Calu3 (cell line): ENCODE data around the gene KRT36. TPM values are rescaled to one million over a fixed set of nuclear protein-coding genes. Genes with fewer than 3 reads are reported as not detected.

ENCODE experiments used
- BruUV-seq: library from RNA; stranded (reverse); fragments of 400-500 nt; replicated peaks from 2 replicates; lab custom pipeline; 2021; lab: Mats Ljungman, UMichigan
- CTCF ChIA-PET: fragments of 300-600 bp; sonication (Branson Sonifier 250); formaldehyde crosslinking; loops from one replicate; lab custom pipeline; 2022; ENCODE audit warnings: antibody characterized with exemption; lab: Charles Lee
- DNase-seq: peaks from one replicate; pipeline ENCODE4 v3.0.0; 2022
- H3K27ac Mint-ChIP-seq: one replicate; pipeline ENCODE4 v1.8.0; 2022; ENCODE audit warnings: mixed read lengths; ENCODE audit not compliant: unreplicated experiment
- H3K27me3 Mint-ChIP-seq: one replicate; pipeline ENCODE4 v1.8.0; 2022; ENCODE audit warnings: mixed read lengths; ENCODE audit not compliant: unreplicated experiment
- H3K36me3 Mint-ChIP-seq: one replicate; pipeline ENCODE4 v1.8.0; 2022; ENCODE audit warnings: mild to moderate bottlenecking, moderate library complexity, mixed read lengths; ENCODE audit not compliant: insufficient read depth, unreplicated experiment
- H3K4me1 Mint-ChIP-seq: one replicate; pipeline ENCODE4 v1.8.0; 2022; ENCODE audit warnings: mild to moderate bottlenecking, low read depth, mixed read lengths; ENCODE audit not compliant: unreplicated experiment
- H3K4me3 Mint-ChIP-seq: one replicate; pipeline ENCODE4 v1.8.0; 2022; ENCODE audit warnings: mild to moderate bottlenecking, low read depth, moderate library complexity, mixed read lengths; ENCODE audit not compliant: unreplicated experiment
- H3K9me3 Mint-ChIP-seq: one replicate; pipeline ENCODE4 v1.8.0; 2022; ENCODE audit warnings: low read depth, mixed read lengths; ENCODE audit not compliant: unreplicated experiment
- CTCF ChIP-seq: fragments of 200-600 bp; IDR thresholded peaks from one replicate; pipeline ENCODE4 v1.8.0; 2022; ENCODE audit warnings: antibody characterized with exemption; ENCODE audit not compliant: unreplicated experiment
- intact Hi-C: fragments of 100-400 bp; cut with micrococcal nuclease; formaldehyde crosslinking; loops from one replicate; pipeline ENCODE4 v1.10.0; 2022; ENCODE audit not compliant: unreplicated experiment
- total RNA-seq: library from RNA; stranded (reverse); gene quantifications from 2 replicates; pipeline ENCODE4 v1.2.3, GENCODE V29; 2022

KRT36 gene
- total RNA-seq, 1 experiment from 2014 or later, result not detected

GRCh38 chr17:41533613-41534012, 43.9 kb upstream of the KRT36 start:
- Mint-ChIP-seq H3K9me3 (no peaks in the 10 kb centered on the region), H3K4me1 (peaks cover 88% of the 10 kb centered on the region), H3K27me3 (no peaks in the 10 kb centered on the region), H3K36me3 (peaks cover 26% of the 10 kb centered on the region), H3K4me3 (no peak overlapping the region), H3K27ac (peak overlapping the region; percentile 58)
- DNase-seq, result no peak
- intact Hi-C loops, result no loop called here
- TF ChIP-seq CTCF, result no peak
- no TSS peak for BruUV-seq
- CTCF ChIA-PET, result interaction anchor here (0.6 to 19.2 kb wide), 4 partner anchors 14 to 129 kb away, joined by 3 to 471 read pairs (median 5); no protein-coding TSS in a partner anchor

GRCh38 chr17:41532947-41533570, 43.3 kb upstream of the KRT36 start:
- Mint-ChIP-seq H3K27me3 (no peaks in the 10 kb centered on the region), H3K4me3 (no peak overlapping the region), H3K4me1 (peaks cover 88% of the 10 kb centered on the region), H3K9me3 (no peaks in the 10 kb centered on the region), H3K36me3 (peaks cover 31% of the 10 kb centered on the region), H3K27ac (peak overlapping the region; percentile 58)
- CTCF ChIA-PET, result interaction anchor here (0.6 to 19.2 kb wide), 6 partner anchors 8 to 130 kb away, joined by 3 to 471 read pairs (median 5); no protein-coding TSS in a partner anchor
- intact Hi-C loops, result no loop called here
- no peak for TF ChIP-seq CTCF
- no peak for DNase-seq
- BruUV-seq, result no TSS peak

DNA sequence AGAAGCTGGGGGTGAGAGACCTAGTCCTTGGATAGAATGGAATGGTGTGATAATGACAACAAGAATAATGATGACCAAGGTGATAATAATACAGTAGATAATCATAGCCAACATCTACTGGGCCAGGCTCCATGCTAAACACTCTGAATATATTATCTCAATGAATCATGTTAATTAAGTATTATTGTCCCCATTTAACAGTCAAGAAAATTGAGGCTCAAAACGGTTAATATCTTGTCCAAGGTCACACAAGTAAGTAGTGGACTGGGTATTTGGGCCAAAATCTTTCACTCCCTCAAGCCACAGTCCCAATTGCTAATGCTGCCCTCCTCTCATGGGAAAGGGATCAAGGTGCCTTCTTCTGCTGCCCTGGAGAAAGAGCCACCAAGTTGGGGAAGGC, 42.3 kb upstream of the KRT36 start:
- CTCF ChIA-PET, result interaction anchor here (1.4 to 19.2 kb wide), 4 partner anchors 9 to 135 kb away, joined by 4 to 471 read pairs (median 6); no protein-coding TSS in a partner anchor
- Mint-ChIP-seq H3K27me3 (no peaks in the 10 kb centered on the region), H3K9me3 (no peaks in the 10 kb centered on the region), H3K36me3 (peaks cover 42% of the 10 kb centered on the region), H3K27ac (peak overlapping the region; percentile 58), H3K4me3 (no peak overlapping the region), H3K4me1 (peaks cover 79% of the 10 kb centered on the region)
- no TSS peak for BruUV-seq
- intact Hi-C loops, result loop anchor here (2.0 kb wide), 1 partner anchor 17 kb away; no protein-coding TSS in a partner anchor
- no peak for DNase-seq
- TF ChIP-seq CTCF, result no peak

DNA sequence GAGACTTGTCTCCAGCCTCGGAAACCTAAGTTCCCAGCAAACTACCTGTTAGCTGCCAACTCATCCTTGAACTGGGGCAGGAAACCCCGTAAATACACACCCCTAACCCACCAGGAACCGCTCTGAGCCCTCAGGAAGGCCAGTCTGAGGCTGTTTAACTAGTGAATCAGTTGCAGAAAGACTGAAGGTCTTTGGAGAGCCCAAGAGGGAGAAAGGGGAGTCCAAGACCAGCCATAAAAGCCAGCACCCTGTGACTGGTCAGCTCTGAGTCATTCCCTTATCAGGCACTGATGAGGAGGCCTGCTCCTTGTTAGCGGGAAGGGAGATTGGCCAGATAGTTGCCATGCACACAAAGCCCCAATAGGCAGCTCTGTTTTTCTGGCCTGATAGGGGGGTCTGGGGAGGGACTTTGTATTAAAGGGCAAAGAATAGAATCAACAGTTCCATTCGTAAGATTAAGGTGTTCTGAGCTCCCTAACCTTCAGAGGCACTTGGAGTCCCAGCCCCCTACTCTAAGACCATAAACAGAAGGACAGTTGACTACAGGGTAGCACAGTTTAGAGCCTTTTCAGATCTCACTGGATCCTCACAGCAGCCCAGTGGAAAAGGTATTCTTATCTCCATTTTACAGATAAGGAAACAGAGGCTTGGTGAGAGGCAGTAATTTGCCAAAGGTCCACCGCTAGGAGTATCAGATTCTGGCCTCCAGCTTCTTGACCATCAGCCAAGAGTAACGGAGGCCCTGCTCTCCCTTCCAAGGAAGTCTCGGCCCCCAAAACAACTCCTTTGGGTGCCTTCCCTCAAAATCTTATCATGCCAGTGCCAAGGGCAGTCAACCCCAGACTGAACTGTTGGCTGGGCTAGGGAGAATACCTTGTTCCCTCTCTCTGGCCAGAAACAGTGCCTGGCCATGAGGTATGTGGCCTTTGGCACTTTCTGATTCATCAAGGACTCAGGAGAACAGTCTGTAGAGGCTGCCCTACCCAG, 40.6 kb upstream of the KRT36 start:
- H3K27me3 Mint-ChIP-seq, result no peaks in the 10 kb centered on the region
- CTCF ChIA-PET, result interaction anchor here (0.6 to 19.2 kb wide), 15 partner anchors 8 to 398 kb away, joined by 3 to 471 read pairs (median 4); partner anchors contain the start of gene KRT15
- intact Hi-C loops, result loop anchor here (2.0 kb wide), 1 partner anchor 18 kb away; no protein-coding TSS in a partner anchor
- TF ChIP-seq CTCF, result no peak
- BruUV-seq, result TSS peak; percentile 27
- no peaks in the 10 kb centered on the region for H3K9me3 Mint-ChIP-seq
- H3K4me1 Mint-ChIP-seq, result peaks cover 62% of the 10 kb centered on the region
- H3K27ac Mint-ChIP-seq, result peak overlapping the region; percentile 99
- peak; percentile 93 for DNase-seq
- H3K36me3 Mint-ChIP-seq, result peaks cover 58% of the 10 kb centered on the region
- peak overlapping the region; percentile 95 for H3K4me3 Mint-ChIP-seq
